ENCODE results near the gene MFSD1. TPM values are rescaled to one million over a fixed set of nuclear protein-coding genes. Genes with fewer than 3 reads are reported as not detected.

The MFSD1 gene
- total RNA-seq, 1 donor from 2014 or later: 21.2 TPM

GRCh38 chr3:158804441-158804840, 2.6 kb downstream of the MFSD1 start:
- Mint-ChIP-seq H3K27ac (no peak overlapping the region), H3K36me3 (ENCODE audit: low read depth) (peaks cover 17% of the 10 kb centered on the region), H3K4me3 (no peak overlapping the region), H3K27me3 (ENCODE audit: insufficient read depth) (peaks cover 7% of the 10 kb centered on the region), H3K4me1 (ENCODE audit: low read depth) (peaks cover 34% of the 10 kb centered on the region), H3K9me3 (no peaks in the 10 kb centered on the region)
- intact Hi-C loops (cut with micrococcal nuclease): loop anchor here (5.0 to 10.0 kb wide), 4 partner anchors 232 to 1948 kb away; partner anchors contain the start of genes KPNA4, MLF1 and SHOX2
- no peak for DNase-seq (ENCODE audit: low spot score)

- peaks cover 29% of the 10 kb centered on the region for H3K36me3 Mint-ChIP-seq (ENCODE audit: low read depth)
- intact Hi-C loops (cut with micrococcal nuclease): loop anchor here (10.0 kb wide), 2 partner anchors 704 to 1756 kb away; partner anchors contain the start of genes KPNA4 and SHOX2
- H3K27ac Mint-ChIP-seq: peak overlapping the region; percentile 42
- no peak for DNase-seq (ENCODE audit: low spot score)
- H3K4me1 Mint-ChIP-seq (ENCODE audit: low read depth): peaks cover 23% of the 10 kb centered on the region
- H3K27me3 Mint-ChIP-seq (ENCODE audit: insufficient read depth): no peaks in the 10 kb centered on the region
- no peaks in the 10 kb centered on the region for H3K9me3 Mint-ChIP-seq
- peak overlapping the region; percentile 15 for H3K4me3 Mint-ChIP-seq
Measured at GRCh38 chr3:158808697-158809096, 6.8 kb downstream of the MFSD1 start.

GRCh38 chr3:158809642-158810041, 7.8 kb downstream of the MFSD1 start:
- Mint-ChIP-seq H3K9me3 (no peaks in the 10 kb centered on the region), H3K4me1 (ENCODE audit: low read depth) (peaks cover 23% of the 10 kb centered on the region), H3K27me3 (ENCODE audit: insufficient read depth) (no peaks in the 10 kb centered on the region), H3K36me3 (ENCODE audit: low read depth) (peaks cover 27% of the 10 kb centered on the region), H3K4me3 (peak overlapping the region; percentile 51), H3K27ac (peak overlapping the region; percentile 76)
- DNase-seq (ENCODE audit: low spot score): no peak
- intact Hi-C loops (cut with micrococcal nuclease): loop anchor here (10.0 kb wide), 2 partner anchors 705 to 1755 kb away; partner anchors contain the start of genes KPNA4 and SHOX2

- peaks cover 23% of the 10 kb centered on the region for H3K4me1 Mint-ChIP-seq (ENCODE audit: low read depth)
- no peaks in the 10 kb centered on the region for H3K9me3 Mint-ChIP-seq
- no peak overlapping the region for H3K27ac Mint-ChIP-seq
- H3K4me3 Mint-ChIP-seq: no peak overlapping the region
- no peaks in the 10 kb centered on the region for H3K27me3 Mint-ChIP-seq (ENCODE audit: insufficient read depth)
- intact Hi-C loops (cut with micrococcal nuclease): no loop called here
- no peak for DNase-seq (ENCODE audit: low spot score)
- H3K36me3 Mint-ChIP-seq (ENCODE audit: low read depth): peaks cover 22% of the 10 kb centered on the region
Measured at GRCh38 chr3:158810823-158811724, 9.2 kb downstream of the MFSD1 start.

- H3K9me3 Mint-ChIP-seq: no peaks in the 10 kb centered on the region
- no peaks in the 10 kb centered on the region for H3K27me3 Mint-ChIP-seq (ENCODE audit: insufficient read depth)
- intact Hi-C loops (cut with micrococcal nuclease): no loop called here
- no peak overlapping the region for H3K4me3 Mint-ChIP-seq
- no peak overlapping the region for H3K27ac Mint-ChIP-seq
- H3K4me1 Mint-ChIP-seq (ENCODE audit: low read depth): no peaks in the 10 kb centered on the region
- DNase-seq (ENCODE audit: low spot score): no peak
- peaks cover 13% of the 10 kb centered on the region for H3K36me3 Mint-ChIP-seq (ENCODE audit: low read depth)
Measured at GRCh38 chr3:158819282-158819681, 17.4 kb downstream of the MFSD1 start.

GRCh38 chr3:158820521-158820920, 18.7 kb downstream of the MFSD1 start:
- H3K9me3 Mint-ChIP-seq: no peaks in the 10 kb centered on the region
- DNase-seq (ENCODE audit: low spot score): no peak
- H3K4me3 Mint-ChIP-seq: no peak overlapping the region
- intact Hi-C loops (cut with micrococcal nuclease): no loop called here
- no peak overlapping the region for H3K27ac Mint-ChIP-seq
- H3K4me1 Mint-ChIP-seq (ENCODE audit: low read depth): no peaks in the 10 kb centered on the region
- no peaks in the 10 kb centered on the region for H3K27me3 Mint-ChIP-seq (ENCODE audit: insufficient read depth)
- H3K36me3 Mint-ChIP-seq (ENCODE audit: low read depth): peaks cover 13% of the 10 kb centered on the region

- H3K27me3 Mint-ChIP-seq (ENCODE audit: insufficient read depth): no peaks in the 10 kb centered on the region
- H3K27ac Mint-ChIP-seq: no peak overlapping the region
- intact Hi-C loops (cut with micrococcal nuclease): no loop called here
- H3K9me3 Mint-ChIP-seq: no peaks in the 10 kb centered on the region
- no peaks in the 10 kb centered on the region for H3K4me1 Mint-ChIP-seq (ENCODE audit: low read depth)
- peaks cover 13% of the 10 kb centered on the region for H3K36me3 Mint-ChIP-seq (ENCODE audit: low read depth)
- no peak overlapping the region for H3K4me3 Mint-ChIP-seq
- DNase-seq (ENCODE audit: low spot score): no peak
Measured at GRCh38 chr3:158821847-158822246, 20.0 kb downstream of the MFSD1 start.

- Mint-ChIP-seq H3K4me3 (no peak overlapping the region), H3K9me3 (no peaks in the 10 kb centered on the region), H3K36me3 (ENCODE audit: low read depth) (peaks cover 13% of the 10 kb centered on the region), H3K27me3 (ENCODE audit: insufficient read depth) (no peaks in the 10 kb centered on the region), H3K27ac (no peak overlapping the region), H3K4me1 (ENCODE audit: low read depth) (no peaks in the 10 kb centered on the region)
- intact Hi-C loops (cut with micrococcal nuclease): no loop called here
- DNase-seq (ENCODE audit: low spot score): no peak
Measured at GRCh38 chr3:158823426-158823825, 21.6 kb downstream of the MFSD1 start.

GRCh38 chr3:158827773-158828172, 25.9 kb downstream of the MFSD1 start:
- Mint-ChIP-seq H3K27me3 (ENCODE audit: insufficient read depth) (no peaks in the 10 kb centered on the region), H3K9me3 (no peaks in the 10 kb centered on the region), H3K4me1 (ENCODE audit: low read depth) (no peaks in the 10 kb centered on the region), H3K4me3 (no peak overlapping the region), H3K36me3 (ENCODE audit: low read depth) (peaks cover 8% of the 10 kb centered on the region), H3K27ac (no peak overlapping the region)
- no peak for DNase-seq (ENCODE audit: low spot score)
- intact Hi-C loops (cut with micrococcal nuclease): no loop called here

GRCh38 chr3:158830391-158830790, 28.5 kb downstream of the MFSD1 start:
- Mint-ChIP-seq H3K4me1 (ENCODE audit: low read depth) (no peaks in the 10 kb centered on the region), H3K4me3 (no peak overlapping the region), H3K9me3 (no peaks in the 10 kb centered on the region), H3K27me3 (ENCODE audit: insufficient read depth) (peaks cover 1% of the 10 kb centered on the region), H3K27ac (no peak overlapping the region), H3K36me3 (ENCODE audit: low read depth) (peaks cover 5% of the 10 kb centered on the region)
- DNase-seq (ENCODE audit: low spot score): no peak
- intact Hi-C loops (cut with micrococcal nuclease): no loop called here

- intact Hi-C loops (cut with micrococcal nuclease): no loop called here
- peaks cover 1% of the 10 kb centered on the region for H3K27me3 Mint-ChIP-seq (ENCODE audit: insufficient read depth)
- H3K36me3 Mint-ChIP-seq (ENCODE audit: low read depth): peaks cover 5% of the 10 kb centered on the region
- H3K4me3 Mint-ChIP-seq: no peak overlapping the region
- no peak for DNase-seq (ENCODE audit: low spot score)
- no peaks in the 10 kb centered on the region for H3K4me1 Mint-ChIP-seq (ENCODE audit: low read depth)
- H3K9me3 Mint-ChIP-seq: no peaks in the 10 kb centered on the region
- no peak overlapping the region for H3K27ac Mint-ChIP-seq
Measured at GRCh38 chr3:158831861-158832260, 30.0 kb downstream of the MFSD1 start.

- DNase-seq (ENCODE audit: low spot score): no peak
- Mint-ChIP-seq H3K27ac (no peak overlapping the region), H3K36me3 (ENCODE audit: low read depth) (peaks cover 4% of the 10 kb centered on the region), H3K27me3 (ENCODE audit: insufficient read depth) (peaks cover 1% of the 10 kb centered on the region), H3K4me3 (no peak overlapping the region), H3K9me3 (no peaks in the 10 kb centered on the region), H3K4me1 (ENCODE audit: low read depth) (no peaks in the 10 kb centered on the region)
- intact Hi-C loops (cut with micrococcal nuclease): no loop called here
Measured at GRCh38 chr3:158835631-158836030, 33.8 kb downstream of the MFSD1 start.

- Mint-ChIP-seq H3K4me3 (no peak overlapping the region), H3K27ac (no peak overlapping the region), H3K4me1 (ENCODE audit: low read depth) (no peaks in the 10 kb centered on the region), H3K27me3 (ENCODE audit: insufficient read depth) (peaks cover 1% of the 10 kb centered on the region), H3K36me3 (ENCODE audit: low read depth) (peaks cover 2% of the 10 kb centered on the region), H3K9me3 (no peaks in the 10 kb centered on the region)
- DNase-seq (ENCODE audit: low spot score): no peak
- intact Hi-C loops (cut with micrococcal nuclease): no loop called here
Measured at GRCh38 chr3:158836312-158836711, 34.5 kb downstream of the MFSD1 start.

Data from activated T-helper 1 cell treated with anti-CD3 and anti-CD28 coated beads, Interleukin-12 subunit alpha, Interleukin-12 subunit beta, Interleukin-2, Interleukin-4 antibody, amounts not matched to agents 30 ng/mL and 10 ng/mL and 1 ng/mL, durations not matched to agents 14 hours and 24 hours and 36 hours (primary cell).